K562 (cell line): ENCODE results near the gene MTHFR. TPM values are rescaled to one million over a fixed set of nuclear protein-coding genes. Genes with fewer than 3 reads are reported as not detected.

ENCODE experiments used
- ATF7 ChIP-seq: fragments of 450-650 bp; IDR thresholded peaks from 2 replicates; pipeline ENCODE4 v1.7.1; 2014; ENCODE audit warnings: mild to moderate bottlenecking, moderate library complexity
- C11orf30 ChIP-seq: fragments of 450-650 bp; IDR thresholded peaks from 2 replicates; pipeline ENCODE4 v1.6.1; 2016; ENCODE audit warnings: low read depth, mild to moderate bottlenecking
- CBFA2T3 ChIP-seq: fragments of 450-650 bp; IDR thresholded peaks from 2 replicates; pipeline ENCODE4 v1.6.1; 2017
- CHCHD3 ChIP-seq: fragments of 250-450 bp; sonication (Bioruptor Pico); IDR thresholded peaks from 2 replicates; pipeline ENCODE4 v2.1.2; 2022; ENCODE audit warnings: mild to moderate bottlenecking
- CTCF ChIP-seq, 3 experiments: IDR thresholded peaks in 2 of 3; conservative IDR thresholded peaks in 1 of 3; 2 replicates each; pipeline ENCODE4 v1.5.1; 2011 to 2012; ENCODE audit warnings: low read length in 3 of 3, mild to moderate bottlenecking in 3 of 3, control low read depth in 2 of 3, improper control_type of control experiment in 1 of 3, inconsistent platforms in 1 of 3, low read depth in 1 of 3, mixed read lengths in 1 of 3, moderate library complexity in 1 of 3; ENCODE audit not compliant: insufficient read depth in 2 of 3
- DACH1 ChIP-seq: fragments of 450-650 bp; IDR thresholded peaks from 2 replicates; pipeline ENCODE4 v1.6.1; 2018; ENCODE audit not compliant: partially characterized antibody
- DPF2 ChIP-seq: fragments of 450-650 bp; IDR thresholded peaks from 2 replicates; pipeline ENCODE4 v1.6.1; 2016
- EGR1 ChIP-seq: fragments of 450-650 bp; conservative IDR thresholded peaks from 2 replicates; pipeline ENCODE4 v1.6.1; 2017; ENCODE audit warnings: mild to moderate bottlenecking
- KDM5B ChIP-seq: fragments of 200-600 bp; sonication (generic); IDR thresholded peaks from 2 replicates; pipeline ENCODE4 v1.6.1; 2012; ENCODE audit warnings: low read depth, mild to moderate bottlenecking, moderate library complexity, low read length, control low read depth, inconsistent platforms; ENCODE audit not compliant: insufficient replicate concordance
- MYC ChIP-seq, 2 experiments: fragments of 250-450 bp in 1 of 2; sonication (Bioruptor Pico) in 1 of 2; IDR thresholded peaks; 2 replicates each; pipeline versions ENCODE4 v1.5.1 to v1.6.1; 2012 to 2021; ENCODE audit warnings: low read depth in 2 of 2, borderline replicate concordance in 1 of 2, improper control_type of control experiment in 1 of 2, low read length in 1 of 2, mild to moderate bottlenecking in 1 of 2, moderate library complexity in 1 of 2
- NCOA2 ChIP-seq, 2 experiments: fragments of 450-650 bp; IDR thresholded peaks; 2 replicates each; pipeline ENCODE4 v1.6.1; 2018; ENCODE audit warnings: mild to moderate bottlenecking in 2 of 2, moderate library complexity in 1 of 2; ENCODE audit not compliant: partially characterized antibody in 2 of 2
- PYGO2 ChIP-seq: fragments of 450-650 bp; IDR thresholded peaks from 2 replicates; pipeline ENCODE4 v1.6.1; 2016; ENCODE audit warnings: mild to moderate bottlenecking, missing genetic modification characterization, moderate library complexity, missing compliant biosample characterization
- SIN3A ChIP-seq, 2 experiments: fragments of 150-350 bp in 1 of 2; IDR thresholded peaks; 2 replicates each; pipeline ENCODE4 v1.6.1; 2011 to 2016; ENCODE audit warnings: borderline replicate concordance in 2 of 2, low read depth in 2 of 2, low read length in 2 of 2, mild to moderate bottlenecking in 2 of 2, moderate library complexity in 2 of 2; ENCODE audit not compliant: control insufficient read depth in 1 of 2
- SNAPC5 ChIP-seq: fragments of 250-450 bp; sonication (Bioruptor Pico); IDR thresholded peaks from 2 replicates; pipeline ENCODE4 v1.8.0; 2021; ENCODE audit warnings: moderate library complexity, mild to moderate bottlenecking, inconsistent platforms
- SP1 ChIP-seq: sonication (generic); formaldehyde crosslinking; IDR thresholded peaks from 2 replicates; pipeline ENCODE4 v1.8.1; 2022; ENCODE audit warnings: mild to moderate bottlenecking, missing genetic modification reagents
- ZFX ChIP-seq: sonication (generic); formaldehyde crosslinking; IDR thresholded peaks from 2 replicates; pipeline ENCODE4 v1.8.0; 2022; ENCODE audit warnings: mild to moderate bottlenecking, missing genetic modification reagents, moderate library complexity
- ZNF444 ChIP-seq: fragments of 250-450 bp; sonication (Bioruptor Pico); IDR thresholded peaks from 2 replicates; pipeline ENCODE4 v1.4.0; 2020; ENCODE audit warnings: mild to moderate bottlenecking, moderate library complexity
- ZNF699 ChIP-seq: fragments of 250-450 bp; sonication (Bioruptor Pico); IDR thresholded peaks from 2 replicates; pipeline ENCODE4 v1.8.0; 2021; ENCODE audit warnings: mild to moderate bottlenecking, moderate library complexity; ENCODE audit not compliant: insufficient replicate concordance
- polyA plus RNA-seq, 8 experiments: library from polyadenylated mRNA; depleted of rRNA in 4 of 8; stranded (reverse) in 5 of 8; unstranded in 3 of 8; fragments of >200 nt; fragmentation: Nextera tagmentation in 2 of 8; fragmentation: Illumina TruSeq in 1 of 8; extraction: Ambion mirVana in 2 of 8; extraction: Trizol in 1 of 8; gene quantifications; 2 replicates each; pipeline versions ENCODE4 v1.2.1 to v1.2.3, GENCODE V29; 2011 to 2014; ENCODE audit warnings: inconsistent platforms in 1 of 8, missing spikeins in 1 of 8
- total RNA-seq, 7 experiments: library from RNA; depleted of rRNA in 6 of 7; stranded (reverse); fragments of >200 nt in 6 of 7; fragmentation: Illumina TruSeq in 2 of 7; extraction: Trizol in 2 of 7; gene quantifications; 2 replicates each; pipeline versions ENCODE4 v1.2.1 to v1.2.3, GENCODE V29; 2011 to 2021; ENCODE audit warnings: low replicate concordance in 1 of 7

The MTHFR gene
- total and polyA plus RNA-seq, 9 of the 15 experiments (the other 6 are each of a cell fraction or from before 2014, with no cell fraction given), result 5.0 to 104 (median 62.6) TPM

- TF ChIP-seq SIN3A (IDR thresholded peaks at IDR 0.05; ENCODE audit: borderline replicate concordance in 2 of 2, control insufficient read depth in 1 of 2, low read depth in 2 of 2, low read length in 2 of 2) (peak in 1 of 2 experiments; percentile 52; a peak in 1 of 4 replicates), NCOA2 (IDR thresholded peaks at IDR 0.05; ENCODE audit: partially characterized antibody in 2 of 2) (no peak), ZNF444 (CRISPR knock-in tag) (no peak), ZNF699 (CRISPR knock-in tag) (no peak), DPF2 (no peak), ZFX (CRISPR knock-in tag) (peak; percentile 25; the same call in 1 of the 2 replicates), ATF7 (no peak), PYGO2 (tag) (no peak), MYC (IDR thresholded peaks at IDR 0.05; ENCODE audit: low read depth, low read length) (peak; percentile 79), MYC (CRISPR knock-in tag; IDR thresholded peaks at IDR 0.05; ENCODE audit: borderline replicate concordance, low read depth) (no peak), EGR1 (peak; percentile 71), CTCF (IDR thresholded peaks at IDR 0.05 in 2 of 3, conservative IDR thresholded peaks at IDR 0.05 in 1 of 3; ENCODE audit: insufficient read depth in 2 of 3, low read depth in 1 of 3, low read length in 3 of 3) (0 out of 6 replicates have a peak, but pooled peaks of 1 of the 3 experiments have one; percentile 4), CBFA2T3 (peak; percentile 41; the same call in 1 of the 2 replicates), DACH1 (peak; percentile 29), KDM5B (peak; percentile 20), C11orf30 (peak; percentile 39; the same call in 1 of the 2 replicates), CHCHD3 (CRISPR knock-in tag) (no peak), SP1 (no peak; the same call in 1 of the 2 replicates), SNAPC5 (no peak)
Measured at GRCh38 chr1:11736746-11737639, 68.8 kb downstream of the MTHFR start (continued).
